GM19099 (cell line): ENCODE measurements around the gene LPCAT1.

Experiments used
- POLR2A ChIP-seq: IDR thresholded peaks from 3 replicates; pipeline ENCODE4 v1.6.1; 2011; ENCODE audit warnings: low read depth; ENCODE audit not compliant: insufficient read length; ENCODE audit errors: extremely low read depth

The LPCAT1 gene

DNA sequence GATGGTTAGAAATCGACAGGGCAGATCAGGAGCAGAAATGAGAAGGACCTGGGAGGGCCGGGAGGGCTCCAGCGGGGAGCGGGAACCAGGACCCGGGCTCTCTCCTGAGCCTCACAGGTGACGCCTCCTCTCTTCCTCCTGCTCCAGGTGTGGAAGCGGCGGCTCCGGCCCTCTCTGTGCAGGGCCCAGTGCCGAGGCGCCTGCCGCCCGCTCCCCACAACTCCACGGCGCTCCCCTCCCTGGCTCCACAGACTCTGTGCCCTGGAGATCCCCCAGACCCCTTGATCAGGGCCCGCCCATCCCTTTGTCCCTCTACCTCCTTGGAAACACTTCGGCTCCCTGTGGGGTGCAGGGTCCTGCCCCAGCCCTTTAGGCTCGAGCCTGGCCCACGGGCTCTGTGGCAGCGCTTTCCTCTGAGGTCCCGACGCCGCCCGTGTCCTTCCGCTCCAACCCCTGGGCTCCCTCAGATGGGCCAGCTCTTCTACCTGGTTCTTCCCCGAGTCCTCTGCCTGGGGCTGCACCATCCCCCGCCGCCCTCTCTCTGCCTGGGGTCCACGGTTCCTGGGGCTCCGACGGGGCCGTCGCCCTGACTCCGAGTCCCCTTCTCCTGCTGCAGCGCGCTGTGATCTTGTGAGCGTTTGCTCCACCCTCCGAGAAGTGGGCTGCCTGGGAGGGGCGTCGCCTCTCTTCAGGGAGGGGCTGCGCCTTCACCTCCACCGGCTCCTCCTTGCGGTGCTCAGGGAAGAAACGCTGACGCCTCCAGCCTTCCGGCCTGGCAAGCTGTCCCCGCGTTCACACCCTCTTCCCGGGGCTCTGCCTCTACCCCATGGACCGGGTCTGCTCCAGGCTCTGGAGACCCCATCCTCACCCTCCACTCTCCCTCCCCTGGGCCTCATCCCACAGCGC lies 56.2 kb downstream of the LPCAT1 start:
- no peak for TF ChIP-seq POLR2A

GRCh38 chr5:1466631-1467265 lies 57.0 kb downstream of the LPCAT1 start:
- TF ChIP-seq POLR2A = no peak

GRCh38 chr5:1465966-1466471 lies 57.7 kb downstream of the LPCAT1 start:
- no peak for TF ChIP-seq POLR2A

DNA sequence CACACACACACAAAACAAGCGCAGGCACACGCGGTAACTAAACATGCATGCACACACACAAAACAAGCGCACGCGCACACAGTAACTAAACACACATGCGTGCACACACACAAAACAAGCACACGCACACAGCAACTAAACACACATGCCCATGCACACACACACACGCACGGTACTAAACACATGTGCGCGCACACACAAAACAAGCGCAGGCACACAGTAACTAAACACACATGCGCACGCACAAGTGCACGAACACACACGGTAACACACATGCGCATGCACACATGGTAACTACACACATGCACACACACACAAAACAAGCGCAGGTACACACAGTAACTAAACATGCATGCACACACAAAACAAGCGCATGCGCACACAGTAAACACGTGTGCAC lies 58.6 kb downstream of the LPCAT1 start:
- TF ChIP-seq POLR2A = no peak

- no peak for TF ChIP-seq POLR2A
These were observed 59.2 kb downstream of the LPCAT1 start for GRCh38 chr5:1464511-1464910.

GRCh38 chr5:1464096-1464446 lies 59.7 kb downstream of the LPCAT1 start:
- TF ChIP-seq POLR2A = no peak

- TF ChIP-seq POLR2A = no peak
These were observed 60.2 kb downstream of the LPCAT1 start for GRCh38 chr5:1463326-1464095.

GRCh38 chr5:1462358-1462757 lies 61.4 kb downstream of the LPCAT1 start:
- TF ChIP-seq POLR2A = no peak

GRCh38 chr5:1461396-1461795 lies 62.4 kb downstream of the LPCAT1 start:
- no peak for TF ChIP-seq POLR2A

DNA sequence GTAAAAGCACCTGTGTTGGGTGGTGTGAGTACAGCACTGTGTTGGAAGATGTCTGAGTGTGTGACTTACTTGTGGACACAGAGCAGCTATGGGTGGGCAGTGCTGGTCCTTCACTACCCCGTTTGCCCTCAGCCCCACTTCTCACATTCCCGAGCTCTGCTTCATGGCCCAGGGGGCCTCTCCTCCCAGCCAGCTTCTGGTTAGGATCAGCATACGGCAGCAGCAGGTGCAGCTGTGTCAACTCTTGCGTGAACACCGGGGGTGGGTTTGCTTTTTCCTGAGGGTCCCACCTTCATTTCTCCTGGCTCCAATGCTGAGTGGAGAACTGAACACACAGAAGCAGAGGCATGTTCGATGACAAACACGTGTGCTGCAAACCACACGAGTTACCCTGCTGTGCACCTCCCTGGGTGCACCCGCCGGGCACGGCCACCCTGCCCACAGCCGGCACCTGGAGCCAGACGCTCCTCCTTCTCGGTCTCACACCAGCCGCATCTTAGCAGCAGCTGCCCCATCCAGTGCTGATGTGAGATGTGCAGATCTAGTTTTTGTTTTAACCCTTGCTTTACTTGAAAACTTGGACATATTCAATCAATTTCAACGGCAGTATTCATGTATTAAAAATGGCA lies 63.6 kb downstream of the LPCAT1 start:
- peak; percentile 10 for TF ChIP-seq POLR2A

- TF ChIP-seq POLR2A = no peak
These were observed 70.1 kb downstream of the LPCAT1 start for GRCh38 chr5:1453613-1454012.

DNA sequence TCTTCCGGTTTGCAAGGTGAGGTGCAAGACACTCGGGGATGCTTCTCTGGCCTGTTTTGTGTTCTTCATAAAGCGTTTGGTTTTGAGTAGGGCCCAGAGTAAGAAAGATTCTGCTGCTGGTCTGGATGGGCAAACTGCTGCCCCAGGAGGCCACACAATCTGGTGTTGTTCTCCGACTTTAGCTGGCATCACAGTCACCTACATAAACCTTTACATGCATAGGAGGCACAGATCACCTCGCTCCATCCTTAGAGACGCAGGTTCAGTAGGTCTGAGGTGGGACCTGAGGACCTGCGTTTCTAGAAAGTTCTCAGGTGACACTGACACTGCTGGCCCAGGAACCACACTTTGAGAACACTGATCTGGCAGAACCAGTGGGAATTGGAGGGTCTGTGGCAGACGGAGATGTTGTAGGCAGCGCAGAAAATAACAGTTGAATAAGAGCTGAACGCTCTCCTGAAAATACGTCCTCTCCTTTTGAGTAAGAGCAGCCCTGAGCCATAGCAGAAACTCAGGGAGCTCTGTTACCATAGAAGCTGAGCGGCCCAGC lies 74.6 kb downstream of the LPCAT1 start:
- TF ChIP-seq POLR2A = no peak

DNA sequence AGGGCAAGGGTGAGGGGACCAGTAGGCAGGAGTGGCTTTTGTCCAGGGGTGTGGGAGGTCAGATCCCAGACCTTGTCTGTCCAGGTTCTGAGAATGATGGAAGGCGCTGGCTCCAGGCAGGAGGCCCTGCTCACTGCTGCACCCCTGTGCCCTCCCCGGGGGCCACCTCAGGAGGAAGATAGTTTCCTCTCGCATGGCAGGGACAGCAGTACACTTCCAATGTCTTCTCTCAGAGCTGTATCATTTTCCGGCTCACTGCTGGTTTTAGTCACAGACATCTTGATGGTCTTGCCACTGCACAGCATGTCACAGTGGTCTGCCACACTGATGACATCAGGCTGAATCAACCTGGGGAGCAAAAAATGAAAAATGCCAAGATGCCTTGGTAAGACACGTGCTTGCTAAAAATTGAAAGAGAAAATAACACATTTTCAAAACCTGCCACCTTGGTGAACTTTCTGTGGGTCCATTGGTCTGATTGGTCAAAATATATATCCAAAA lies 75.2 kb downstream of the LPCAT1 start:
- TF ChIP-seq POLR2A = no peak

- no peak for TF ChIP-seq POLR2A
These were observed 75.9 kb downstream of the LPCAT1 start for GRCh38 chr5:1447671-1448361.
